Urinary bladder (tissue), 4 donors: ENCODE results near the gene ODC1. TPM values are rescaled to one million over a fixed set of nuclear protein-coding genes. Genes with fewer than 3 reads are reported as not detected.

Source experiments
- DNase-seq: peaks from one replicate; pipeline ENCODE4 v3.0.0-alpha.2; 2015; ENCODE audit errors: extremely low spot score
- H3K27ac ChIP-seq: one replicate; pipeline ENCODE4 v1.5.1; 2013; ENCODE audit warnings: low read depth, mild to moderate bottlenecking, moderate library complexity
- H3K36me3 ChIP-seq: one replicate; pipeline ENCODE4 v1.6.1; 2013; ENCODE audit warnings: mild to moderate bottlenecking, moderate library complexity; ENCODE audit not compliant: insufficient read depth
- H3K4me1 ChIP-seq: one replicate; pipeline ENCODE4 v1.6.1; 2013; ENCODE audit warnings: mild to moderate bottlenecking, moderate library complexity; ENCODE audit not compliant: insufficient read depth
- H3K4me3 ChIP-seq: one replicate; pipeline ENCODE4 v1.5.1; 2013; ENCODE audit warnings: low read depth, low read length
- WGBS: extraction: QIAGEN DNeasy Blood & Tissue Kit; methylation state at CpG from one replicate; pipeline ENCODE4 v1.1.7; 2013; 5-methylcytosine and 5-hydroxymethylcytosine counted together
- polyA plus RNA-seq: library from polyadenylated mRNA; stranded (reverse); fragments of 200-250 nt; gene quantifications from one replicate; pipeline ENCODE4 v1.2.3, GENCODE V29; 2013
- total RNA-seq: library from RNA; depleted of rRNA; stranded (reverse); fragments of >200 nt; gene quantifications from one replicate; pipeline ENCODE4 v1.2.3, GENCODE V29; 2014
- donor health status: healthy with polysubstance abuse.
- donor health status: healthy.

Gene ODC1
- total and polyA plus RNA-seq, 2 donors: 62.6 to 68.3 TPM

DNA sequence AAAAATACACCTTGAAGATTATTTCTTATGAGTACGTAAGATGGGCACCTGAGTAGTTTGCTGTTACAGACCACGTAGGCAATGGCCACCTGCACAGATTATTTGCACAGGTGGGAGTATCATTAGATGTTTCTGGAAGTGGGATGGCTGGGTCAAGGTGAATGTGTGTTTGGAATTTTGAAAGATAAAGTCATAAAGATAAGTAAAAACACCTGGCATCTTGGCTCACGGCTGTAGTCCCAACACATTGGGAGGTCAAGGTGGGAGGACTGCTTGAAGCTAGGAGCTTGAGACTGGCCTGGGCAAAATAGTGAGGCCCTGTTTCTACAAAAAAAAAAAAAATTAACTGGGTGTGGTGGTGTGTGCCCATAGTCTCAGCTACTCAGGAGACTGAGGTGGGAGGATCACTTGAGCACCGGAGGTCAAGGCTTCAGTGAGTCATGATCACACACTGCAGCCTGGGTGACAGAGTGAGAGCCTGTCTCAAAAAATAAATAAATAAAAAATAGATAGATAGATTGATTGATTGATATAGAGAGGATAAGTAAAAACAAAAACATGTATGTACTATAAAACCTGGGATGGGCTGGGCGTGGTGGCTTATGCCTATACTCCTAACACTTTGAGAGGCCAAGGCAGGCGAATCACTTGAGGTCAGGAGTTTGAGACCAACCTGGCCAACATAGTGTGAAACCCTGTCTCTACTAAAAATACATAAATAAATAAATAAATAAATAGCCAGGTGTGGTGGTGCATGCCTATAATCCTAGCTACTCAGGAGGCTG, 30.4 kb downstream of the ODC1 start:
- 77% methylated on average over 6 of the region's 6 CpGs for WGBS
- no peaks in the 10 kb centered on the region for H3K36me3 ChIP-seq

DNA sequence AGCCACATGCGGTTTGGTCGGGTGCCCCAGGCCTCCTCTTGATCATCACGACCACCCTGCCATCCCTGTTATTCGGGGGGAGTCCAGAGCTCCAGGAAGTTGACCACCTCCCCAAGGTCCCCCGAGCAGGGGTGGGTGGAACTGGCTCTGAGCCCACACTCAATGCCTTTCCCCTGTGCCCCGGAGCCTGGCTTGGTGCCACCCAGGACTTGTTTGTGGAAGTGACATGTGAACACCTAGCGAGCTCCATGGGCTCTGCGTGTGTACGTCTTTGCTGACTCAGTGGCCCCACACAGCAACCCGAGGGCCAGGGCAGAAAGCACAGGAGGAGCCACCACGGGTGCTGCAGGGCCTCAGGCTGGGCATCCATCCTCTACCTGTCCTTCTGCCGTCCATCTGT, 32.5 kb downstream of the ODC1 start:
- no peak overlapping the region for H3K4me3 ChIP-seq
- H3K27ac ChIP-seq: no peak overlapping the region
- no peaks in the 10 kb centered on the region for H3K4me1 ChIP-seq
- DNase-seq: no peak
- WGBS: 80% methylated on average over 12 of the region's 12 CpGs
- no peaks in the 10 kb centered on the region for H3K36me3 ChIP-seq

More for the DNA sequence above, 30.4 kb downstream of the ODC1 start:
- Histone ChIP-seq H3K4me1 (no peaks in the 10 kb centered on the region), H3K4me3 (no peak overlapping the region), H3K27ac (no peak overlapping the region)
- DNase-seq: no peak

DNA sequence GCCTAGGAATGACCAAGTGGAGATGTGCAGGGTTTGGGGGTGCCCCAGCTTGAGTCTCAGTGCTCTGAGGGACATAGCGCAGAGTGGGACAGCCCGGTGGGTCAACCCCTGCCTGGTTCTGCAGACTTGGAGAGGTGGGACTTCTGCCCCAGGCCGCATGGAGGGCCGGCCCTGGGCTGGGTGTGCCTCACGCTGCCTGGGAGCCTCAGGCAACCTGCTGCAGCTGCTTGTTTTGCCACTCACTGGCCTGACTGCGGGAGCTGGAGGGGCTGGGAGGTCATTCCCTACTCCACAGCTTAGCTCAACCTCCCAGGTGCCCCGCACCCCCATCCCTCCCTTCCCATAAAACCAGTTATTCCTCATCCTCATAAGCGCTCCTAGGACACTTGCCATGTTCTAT, 33.1 kb downstream of the ODC1 start:
- Histone ChIP-seq H3K4me1 (no peaks in the 10 kb centered on the region), H3K36me3 (no peaks in the 10 kb centered on the region), H3K27ac (no peak overlapping the region), H3K4me3 (no peak overlapping the region)
- DNase-seq: no peak
- WGBS: 95% methylated on average over 8 of the region's 8 CpGs

DNA sequence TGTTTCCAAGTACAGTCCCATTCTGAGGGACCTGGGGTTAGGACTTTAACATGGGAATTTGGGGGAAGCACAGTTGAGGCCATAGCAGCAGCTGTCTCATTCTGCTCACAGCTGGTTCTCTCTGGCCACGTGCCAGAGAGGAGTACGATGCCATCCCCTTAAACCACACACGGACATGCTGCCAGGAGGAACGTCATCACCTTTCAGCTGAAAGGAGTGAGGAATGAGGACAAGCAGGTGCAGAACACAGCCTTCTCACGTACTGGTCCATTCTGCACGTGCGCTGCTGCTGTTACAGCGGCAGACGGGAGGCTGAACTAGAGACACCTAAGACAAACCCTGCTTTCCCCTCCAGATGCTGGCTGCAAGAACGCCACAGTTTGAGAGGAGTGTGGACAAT, 33.5 kb downstream of the ODC1 start:
- WGBS: 69% methylated on average over 10 of the region's 10 CpGs
- H3K27ac ChIP-seq: no peak overlapping the region
- DNase-seq: no peak

DNA sequence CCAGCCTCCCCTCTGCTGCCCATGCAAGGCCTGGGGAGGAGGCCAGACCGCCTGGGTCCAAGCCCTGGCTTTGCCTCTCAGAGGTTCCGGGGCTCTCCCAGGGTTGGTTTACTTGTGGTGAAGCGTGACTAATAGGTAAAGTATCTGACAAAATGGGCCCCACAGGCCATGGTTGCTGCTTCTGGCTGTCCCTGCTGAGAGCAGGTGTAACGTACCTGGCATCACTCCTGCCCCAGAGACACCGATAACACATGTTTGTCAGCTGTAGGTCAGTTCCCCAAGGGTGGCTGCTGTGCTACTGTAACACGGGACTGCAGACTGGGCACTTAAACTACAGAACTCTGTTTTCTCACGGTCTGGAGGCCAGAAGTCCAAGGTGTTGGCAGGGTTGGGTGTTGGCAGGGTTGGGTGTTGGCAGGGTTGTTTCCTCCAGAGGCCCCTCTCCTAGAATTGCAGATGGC, 34.1 kb downstream of the ODC1 start:
- 80% methylated on average over 7 of the region's 7 CpGs for WGBS
- H3K36me3 ChIP-seq: no peaks in the 10 kb centered on the region
- no peaks in the 10 kb centered on the region for H3K4me1 ChIP-seq
- no peak overlapping the region for H3K27ac ChIP-seq
- DNase-seq: no peak
- H3K4me3 ChIP-seq: no peak overlapping the region

More for the DNA sequence above, 33.5 kb downstream of the ODC1 start:
- Histone ChIP-seq H3K36me3 (no peaks in the 10 kb centered on the region), H3K4me1 (no peaks in the 10 kb centered on the region), H3K4me3 (no peak overlapping the region)

DNA sequence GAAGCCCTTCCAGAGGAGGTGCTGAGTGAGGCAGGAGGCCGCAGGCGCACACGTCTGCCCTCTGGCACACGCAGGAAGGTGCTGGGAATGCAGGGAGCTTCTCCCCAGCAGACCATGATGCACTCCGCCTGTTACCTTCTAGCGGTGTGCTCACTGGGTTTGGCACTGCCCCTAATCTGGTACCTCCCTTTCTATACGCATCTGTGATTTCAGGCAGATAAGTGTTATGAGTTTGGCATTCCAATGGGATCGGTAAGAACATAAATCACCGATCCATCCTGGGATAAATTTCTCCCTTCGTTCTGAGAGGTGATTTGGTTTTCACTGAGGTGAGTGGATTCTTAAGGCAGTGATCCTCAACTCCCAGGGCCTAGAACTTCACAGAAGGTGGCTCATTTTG, 34.6 kb downstream of the ODC1 start:
- 91% methylated on average over 10 of the region's 10 CpGs for WGBS
- Histone ChIP-seq H3K4me1 (no peaks in the 10 kb centered on the region), H3K4me3 (no peak overlapping the region), H3K36me3 (no peaks in the 10 kb centered on the region), H3K27ac (no peak overlapping the region)
- no peak for DNase-seq

DNA sequence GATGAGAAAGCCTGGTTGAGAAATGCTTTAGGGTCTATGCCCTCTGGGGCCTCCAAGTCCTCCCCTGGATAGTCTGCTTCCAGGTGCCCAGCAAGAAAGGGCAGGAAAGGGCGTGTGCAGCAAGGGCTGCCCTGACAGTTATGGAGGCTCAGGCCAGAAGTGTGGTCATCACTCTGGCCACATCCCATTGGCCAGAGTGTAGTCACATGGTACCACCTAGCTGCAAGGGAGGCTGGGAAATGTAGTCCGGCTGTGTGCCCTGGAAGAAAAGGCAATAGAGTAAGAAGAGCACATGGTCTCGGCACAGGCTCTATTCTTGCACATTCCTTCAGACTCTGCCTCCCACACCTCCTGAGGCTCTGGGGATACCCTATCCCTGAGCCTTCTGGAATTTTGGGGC, 35.7 kb downstream of the ODC1 start:
- DNase-seq: no peak
- no peaks in the 10 kb centered on the region for H3K36me3 ChIP-seq
- no peak overlapping the region for H3K27ac ChIP-seq
- no peaks in the 10 kb centered on the region for H3K4me1 ChIP-seq
- over 99% methylated on average over 3 of the region's 3 CpGs for WGBS
- no peak overlapping the region for H3K4me3 ChIP-seq

DNA sequence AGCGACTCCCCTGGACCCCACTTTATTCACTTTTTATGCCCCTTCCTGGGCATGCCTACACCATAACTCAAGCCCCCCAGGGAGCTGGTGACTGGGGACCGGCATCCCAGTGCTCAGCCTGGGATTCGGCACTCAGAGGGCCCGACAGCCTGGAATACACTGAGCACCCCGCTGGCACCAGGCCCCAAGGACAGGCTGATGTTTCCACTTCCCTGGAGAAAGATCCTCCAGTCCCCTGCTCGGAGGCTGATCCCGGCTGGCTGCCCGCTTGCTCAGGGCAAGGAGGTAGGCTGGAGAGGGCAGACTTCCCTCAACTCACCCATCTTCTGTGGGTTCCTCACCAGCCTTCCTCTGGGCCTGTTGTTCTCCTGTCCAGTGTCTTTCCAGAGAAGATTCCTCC, 36.6 kb downstream of the ODC1 start:
- no peaks in the 10 kb centered on the region for H3K4me1 ChIP-seq
- DNase-seq: no peak
- WGBS: 93% methylated on average over 8 of the region's 8 CpGs

DNA sequence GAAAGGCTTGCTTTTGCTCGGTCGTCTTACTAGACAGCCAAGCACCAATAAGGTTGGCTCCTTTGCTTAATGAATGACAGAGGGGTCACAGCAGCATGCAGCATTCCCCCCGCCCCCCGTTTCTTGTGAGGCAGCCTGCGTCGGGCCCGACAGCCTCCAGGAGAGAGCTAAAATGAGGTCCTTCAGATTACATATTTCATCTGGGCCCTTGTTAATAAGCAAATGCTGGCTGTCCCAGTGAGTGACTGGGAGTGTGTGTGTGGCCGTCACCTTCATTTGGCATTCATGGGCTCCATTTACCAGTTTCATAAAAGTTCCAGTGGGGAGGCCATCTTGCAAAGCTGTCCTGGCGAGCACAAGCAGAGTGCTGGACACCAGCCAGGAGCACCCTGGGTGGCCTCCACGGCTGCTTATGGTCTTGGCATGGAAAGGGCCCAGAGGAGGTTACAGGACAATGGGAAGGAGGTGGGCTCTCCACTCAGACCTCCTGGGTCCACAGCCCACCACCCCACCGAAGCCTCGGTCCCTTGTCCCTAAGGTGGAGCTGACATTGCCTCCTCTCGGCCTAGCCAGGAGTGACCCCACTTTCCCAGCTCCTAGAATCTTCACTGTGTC, 37.2 kb downstream of the ODC1 start:
- H3K36me3 ChIP-seq: no peaks in the 10 kb centered on the region
- no peak overlapping the region for H3K27ac ChIP-seq
- DNase-seq: no peak
- no peaks in the 10 kb centered on the region for H3K4me1 ChIP-seq
- no peak overlapping the region for H3K4me3 ChIP-seq
- 88% methylated on average over 13 of the region's 13 CpGs for WGBS

More for the DNA sequence above, 36.6 kb downstream of the ODC1 start:
- Histone ChIP-seq H3K27ac (no peak overlapping the region), H3K36me3 (no peaks in the 10 kb centered on the region), H3K4me3 (no peak overlapping the region)

DNA sequence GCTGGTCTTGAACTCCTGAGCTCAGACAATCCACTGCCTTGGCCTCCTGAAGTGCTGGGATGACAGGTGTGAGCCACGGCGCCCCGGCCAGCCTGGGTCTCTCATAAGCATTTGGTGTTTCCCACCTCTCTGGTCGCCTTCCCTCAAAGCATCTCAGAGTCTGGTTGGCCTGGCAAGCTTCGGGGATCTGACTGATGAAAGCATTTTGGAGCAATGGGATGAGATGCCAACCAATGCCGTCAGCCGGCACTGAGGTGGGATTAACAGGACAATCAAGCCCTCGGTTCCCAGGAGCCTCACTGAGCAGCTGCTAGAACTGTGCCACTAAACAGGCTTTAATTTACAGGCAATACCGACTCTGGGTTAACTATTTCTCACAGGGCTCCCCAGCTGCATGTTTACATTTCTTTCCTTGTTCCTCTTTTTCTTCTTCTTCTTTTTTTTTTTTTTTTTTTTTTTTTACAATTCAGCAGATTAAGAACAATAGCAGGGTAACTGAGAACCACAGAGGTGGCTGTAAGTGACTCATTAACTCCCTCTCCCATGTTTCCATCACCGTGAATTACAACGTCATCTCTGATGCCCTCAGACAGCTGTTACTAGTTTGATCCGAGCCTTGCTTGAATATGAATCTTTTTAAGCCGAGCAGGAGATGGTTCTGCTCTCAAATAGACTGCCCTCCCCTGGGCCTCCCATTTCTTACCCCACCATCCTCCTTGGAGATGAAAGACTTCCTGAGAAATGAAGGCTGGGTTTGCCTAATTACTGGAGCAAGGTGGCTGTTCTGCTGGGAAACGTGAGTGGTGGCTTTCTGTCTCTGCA, 37.9 kb downstream of the ODC1 start:
- DNase-seq: no peak
- Histone ChIP-seq H3K36me3 (no peaks in the 10 kb centered on the region), H3K27ac (no peak overlapping the region), H3K4me1 (no peaks in the 10 kb centered on the region), H3K4me3 (no peak overlapping the region)
- 80% methylated on average over 14 of the region's 14 CpGs for WGBS

DNA sequence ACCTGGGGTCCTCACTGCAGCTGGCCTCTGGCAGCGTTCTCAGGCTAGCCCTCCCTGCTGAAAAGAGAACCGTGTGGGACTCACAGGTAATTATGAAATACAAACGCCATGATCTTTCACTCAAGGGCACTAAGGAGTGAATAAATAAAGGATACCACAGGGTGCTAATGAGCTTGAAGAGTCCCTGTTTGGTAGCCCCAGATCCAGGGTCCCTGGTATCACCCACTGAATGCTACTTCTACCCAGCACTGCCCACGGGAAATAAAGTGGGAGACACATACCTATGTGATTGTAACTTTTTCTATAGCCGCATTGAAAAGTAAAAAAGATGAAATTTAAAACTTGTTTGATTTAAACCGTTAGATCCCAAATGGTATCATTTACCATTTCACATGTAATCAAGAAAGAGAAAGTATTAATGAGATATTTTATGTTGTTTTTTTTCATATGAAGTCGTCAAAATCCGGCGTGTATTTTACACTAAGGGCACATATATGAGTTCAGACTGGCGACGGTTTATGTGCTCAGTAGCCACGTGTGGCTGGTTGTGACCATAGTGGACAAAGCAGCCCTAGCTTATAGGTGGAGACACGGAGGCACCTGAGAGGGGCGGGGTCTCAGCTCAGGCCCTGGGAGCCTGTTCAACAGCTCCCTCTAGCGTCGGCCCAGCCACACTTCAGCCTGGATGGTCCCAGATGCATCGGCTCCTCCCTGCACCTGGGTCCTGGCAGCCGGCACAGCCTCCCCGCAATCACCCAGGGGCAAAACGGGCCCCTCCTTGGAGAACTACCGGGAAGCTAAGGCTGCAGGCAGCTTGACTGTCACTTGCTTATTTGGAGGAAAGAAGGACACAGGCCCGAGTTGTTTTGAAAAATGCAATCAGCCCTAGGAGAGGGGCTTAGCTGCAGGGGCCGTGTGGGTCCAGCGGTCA, 39.2 kb downstream of the ODC1 start:
- Histone ChIP-seq H3K27ac (no peak overlapping the region), H3K4me3 (no peak overlapping the region), H3K4me1 (no peaks in the 10 kb centered on the region), H3K36me3 (peaks cover 2% of the 10 kb centered on the region)
- DNase-seq: no peak
- 31% methylated on average over 24 of the region's 24 CpGs for WGBS

DNA sequence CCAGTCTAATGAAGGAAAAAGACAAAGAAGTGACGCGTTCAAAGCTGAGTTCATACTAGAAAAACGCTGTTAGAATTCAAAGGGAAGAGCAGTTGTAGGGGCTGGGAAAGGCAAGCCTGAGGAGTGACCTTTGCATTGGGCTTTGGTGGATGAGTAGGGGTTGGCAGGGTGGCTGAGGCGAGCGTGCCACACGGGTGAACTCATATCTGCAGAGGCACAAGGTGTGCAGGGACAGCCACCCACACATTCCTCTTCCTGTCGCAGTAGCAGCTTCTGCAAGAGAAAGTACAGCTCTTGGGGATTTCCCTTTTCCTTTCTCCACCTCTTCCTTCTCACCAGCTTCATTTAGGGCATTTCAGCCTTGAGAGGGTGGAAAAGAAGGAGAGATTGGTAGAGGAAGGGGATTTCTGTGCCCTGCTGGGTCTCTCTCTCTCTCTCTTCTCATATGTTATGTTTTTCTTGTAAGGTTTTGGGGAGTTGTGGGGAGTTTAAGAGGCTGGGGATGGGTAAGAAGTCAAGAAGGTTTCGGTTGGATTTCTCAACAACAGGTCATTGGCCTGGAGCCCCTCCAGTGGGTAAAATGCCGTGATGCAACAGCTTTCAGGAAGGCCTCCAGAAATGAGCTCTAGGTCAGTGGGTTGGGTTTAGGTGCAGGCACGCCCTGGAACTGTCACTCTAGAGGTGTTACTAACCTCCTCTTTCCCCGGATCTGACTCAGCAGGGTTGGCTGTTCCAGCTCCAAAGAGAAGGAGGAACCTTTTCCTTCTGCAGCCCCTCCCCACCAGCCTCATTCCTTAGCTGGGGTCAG, 40.1 kb downstream of the ODC1 start:
- Histone ChIP-seq H3K4me3 (no peak overlapping the region), H3K27ac (no peak overlapping the region), H3K4me1 (no peaks in the 10 kb centered on the region), H3K36me3 (peaks cover 2% of the 10 kb centered on the region)
- 70% methylated on average over 11 of the region's 11 CpGs for WGBS
- DNase-seq: no peak
